WTC11 (cell line): ENCODE data around the gene SGSM2. TPM values are rescaled to one million over a fixed set of nuclear protein-coding genes. Genes with fewer than 3 reads are reported as not detected.
A peak's percentile ranks its signal among the peaks of the same experiment; 100 is the strongest.

Experiments used
- AFF4 ChIP-seq: sonication (generic); formaldehyde crosslinking; IDR thresholded peaks from 2 replicates; pipeline ENCODE4 v1.8.1; 2023; ENCODE audit warnings: mild to moderate bottlenecking, missing genetic modification reagents, borderline replicate concordance
- ARID4B ChIP-seq: sonication (generic); formaldehyde crosslinking; IDR thresholded peaks from 2 replicates; pipeline ENCODE4 v1.8.0; 2023; ENCODE audit warnings: missing genetic modification reagents, mild to moderate bottlenecking, borderline replicate concordance
- CREB1 ChIP-seq: sonication (generic); formaldehyde crosslinking; IDR thresholded peaks from 2 replicates; pipeline ENCODE4 v1.8.0; 2023; ENCODE audit warnings: mild to moderate bottlenecking, missing genetic modification reagents
- FOXP4 ChIP-seq: sonication (generic); formaldehyde crosslinking; IDR thresholded peaks from 2 replicates; pipeline ENCODE4 v1.8.0; 2022; ENCODE audit warnings: mild to moderate bottlenecking, missing genetic modification reagents
- GTF2I ChIP-seq: fragments of 250-450 bp; sonication (Bioruptor Pico); conservative IDR thresholded peaks from 2 replicates; pipeline ENCODE4 v1.4.0; 2021; ENCODE audit warnings: mild to moderate bottlenecking
- NFE2L1 ChIP-seq: sonication (generic); formaldehyde crosslinking; IDR thresholded peaks from 2 replicates; pipeline ENCODE4 v1.8.1; 2023; ENCODE audit warnings: missing genetic modification reagents
- NR3C1 ChIP-seq: sonication (generic); formaldehyde crosslinking; conservative IDR thresholded peaks from 2 replicates; pipeline ENCODE4 v1.8.1; 2023; ENCODE audit warnings: low read depth, mild to moderate bottlenecking, missing genetic modification reagents
- PRDM15 ChIP-seq: sonication (generic); formaldehyde crosslinking; IDR thresholded peaks from 2 replicates; pipeline ENCODE4 v1.8.0; 2022; ENCODE audit warnings: missing genetic modification reagents
- SP1 ChIP-seq: sonication (generic); formaldehyde crosslinking; conservative IDR thresholded peaks from 2 replicates; pipeline ENCODE4 v1.8.1; 2022; ENCODE audit warnings: missing genetic modification reagents
- TEAD4 ChIP-seq: sonication (generic); formaldehyde crosslinking; IDR thresholded peaks from 2 replicates; pipeline ENCODE4 v1.8.0; 2022; ENCODE audit warnings: mild to moderate bottlenecking, missing genetic modification reagents
- ZBTB43 ChIP-seq: sonication (generic); formaldehyde crosslinking; IDR thresholded peaks from 2 replicates; pipeline ENCODE4 v1.8.1; 2023; ENCODE audit warnings: mild to moderate bottlenecking, missing genetic modification reagents
- ZNF138 ChIP-seq: sonication (generic); formaldehyde crosslinking; conservative IDR thresholded peaks from 2 replicates; pipeline ENCODE4 v1.8.1; 2022; ENCODE audit warnings: mild to moderate bottlenecking, moderate library complexity, missing genetic modification reagents
- ZNF219 ChIP-seq: sonication (generic); formaldehyde crosslinking; IDR thresholded peaks from 2 replicates; pipeline ENCODE4 v1.8.0; 2023; ENCODE audit warnings: missing genetic modification reagents, mild to moderate bottlenecking, borderline replicate concordance
- ZNF423 ChIP-seq: fragments of 250-450 bp; sonication (Bioruptor Pico); IDR thresholded peaks from 2 replicates; pipeline ENCODE4 v2.1.2; 2022; ENCODE audit warnings: mild to moderate bottlenecking, moderate library complexity
- ZNF425 ChIP-seq: fragments of 250-450 bp; sonication (Bioruptor Pico); conservative IDR thresholded peaks from 2 replicates; pipeline ENCODE4 v1.9.0; 2021; ENCODE audit warnings: mild to moderate bottlenecking
- ZNF671 ChIP-seq: fragments of 250-450 bp; sonication (Bioruptor Pico); IDR thresholded peaks from 2 replicates; pipeline ENCODE4 v1.8.0; 2021; ENCODE audit warnings: mild to moderate bottlenecking
- total RNA-seq: library from RNA; stranded (reverse); gene quantifications from 3 replicates; pipeline ENCODE4 v1.2.3, GENCODE V29; 2021
- TF ChIP-seq, protein P1 (sequence below): sonication (generic); formaldehyde crosslinking; IDR thresholded peaks from 2 replicates; pipeline ENCODE4 v1.8.0; 2023; ENCODE audit warnings: missing genetic modification reagents
- TF ChIP-seq, protein P2 (sequence below): fragments of 200-600 bp; IDR thresholded peaks from 2 replicates; pipeline ENCODE4 v1.8.0; 2022; ENCODE audit warnings: antibody characterized with exemption

The SGSM2 gene
- total RNA-seq, 1 experiment from 2014 or later, result 50.3 TPM

- TF ChIP-seq AFF4 (CRISPR knock-in tag), result 0 out of 2 replicates have a peak, but pooled peaks have one; percentile 87
- peak; percentile 93 for TF ChIP-seq ARID4B (CRISPR knock-in tag)
- TF ChIP-seq ZNF423 (CRISPR knock-in tag), result no peak
- no peak for TF ChIP-seq NFE2L1 (CRISPR knock-in tag)
- no peak for TF ChIP-seq PRDM15 (CRISPR knock-in tag)
- TF ChIP-seq, protein P1, sequence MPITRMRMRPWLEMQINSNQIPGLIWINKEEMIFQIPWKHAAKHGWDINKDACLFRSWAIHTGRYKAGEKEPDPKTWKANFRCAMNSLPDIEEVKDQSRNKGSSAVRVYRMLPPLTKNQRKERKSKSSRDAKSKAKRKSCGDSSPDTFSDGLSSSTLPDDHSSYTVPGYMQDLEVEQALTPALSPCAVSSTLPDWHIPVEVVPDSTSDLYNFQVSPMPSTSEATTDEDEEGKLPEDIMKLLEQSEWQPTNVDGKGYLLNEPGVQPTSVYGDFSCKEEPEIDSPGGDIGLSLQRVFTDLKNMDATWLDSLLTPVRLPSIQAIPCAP (CRISPR knock-in tag), result peak; percentile 78; the same call in 1 of the 2 replicates
- 0 out of 2 replicates have a peak, but pooled peaks have one; percentile 35 for TF ChIP-seq ZNF138 (CRISPR knock-in tag)
- TF ChIP-seq TEAD4 (CRISPR knock-in tag), result 0 out of 2 replicates have a peak, but pooled peaks have one; percentile 32
- peak; percentile 91 for TF ChIP-seq CREB1 (CRISPR knock-in tag)
- TF ChIP-seq ZNF425 (CRISPR knock-in tag), result no peak
- TF ChIP-seq ZNF219, result no peak
- no peak for TF ChIP-seq GTF2I
- no peak; the same call in 1 of the 2 replicates for TF ChIP-seq ZNF671
- TF ChIP-seq SP1, result peak; percentile 81
- no peak for TF ChIP-seq ZBTB43
- peak; percentile 92 for TF ChIP-seq FOXP4 (CRISPR knock-in tag)
- no peak for TF ChIP-seq NR3C1 (CRISPR knock-in tag)
- TF ChIP-seq, protein P2, sequence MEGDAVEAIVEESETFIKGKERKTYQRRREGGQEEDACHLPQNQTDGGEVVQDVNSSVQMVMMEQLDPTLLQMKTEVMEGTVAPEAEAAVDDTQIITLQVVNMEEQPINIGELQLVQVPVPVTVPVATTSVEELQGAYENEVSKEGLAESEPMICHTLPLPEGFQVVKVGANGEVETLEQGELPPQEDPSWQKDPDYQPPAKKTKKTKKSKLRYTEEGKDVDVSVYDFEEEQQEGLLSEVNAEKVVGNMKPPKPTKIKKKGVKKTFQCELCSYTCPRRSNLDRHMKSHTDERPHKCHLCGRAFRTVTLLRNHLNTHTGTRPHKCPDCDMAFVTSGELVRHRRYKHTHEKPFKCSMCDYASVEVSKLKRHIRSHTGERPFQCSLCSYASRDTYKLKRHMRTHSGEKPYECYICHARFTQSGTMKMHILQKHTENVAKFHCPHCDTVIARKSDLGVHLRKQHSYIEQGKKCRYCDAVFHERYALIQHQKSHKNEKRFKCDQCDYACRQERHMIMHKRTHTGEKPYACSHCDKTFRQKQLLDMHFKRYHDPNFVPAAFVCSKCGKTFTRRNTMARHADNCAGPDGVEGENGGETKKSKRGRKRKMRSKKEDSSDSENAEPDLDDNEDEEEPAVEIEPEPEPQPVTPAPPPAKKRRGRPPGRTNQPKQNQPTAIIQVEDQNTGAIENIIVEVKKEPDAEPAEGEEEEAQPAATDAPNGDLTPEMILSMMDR, result no peak
Measured at GRCh38 chr17:2336215-2336851, 968 bp upstream of the SGSM2 start, which contains the start of gene TSR1 (continued).
